KMS-11 (cell line): Measurements from ENCODE around the gene TRIM63.

Source experiments
- H2AFZ ChIP-seq: fragments of 200-600 bp; sonication (generic); 2 replicates; pipeline ENCODE4 v1.6.1; 2016; ENCODE audit warnings: antibody characterized with exemption, mixed run types, low read depth
- H3K27ac ChIP-seq: fragments of 200-600 bp; sonication (generic); 2 replicates; pipeline ENCODE4 v1.6.1; 2016; ENCODE audit warnings: mild to moderate bottlenecking, mixed run types
- H3K27me3 ChIP-seq: fragments of 200-600 bp; sonication (generic); 2 replicates; pipeline ENCODE4 v1.6.1; 2017; ENCODE audit warnings: mild to moderate bottlenecking, low read depth, mixed run types, moderate library complexity; ENCODE audit not compliant: insufficient read depth
- H3K36me3 ChIP-seq: fragments of 200-600 bp; sonication (generic); 2 replicates; pipeline ENCODE4 v1.6.1; 2017; ENCODE audit warnings: mild to moderate bottlenecking, mixed run types; ENCODE audit not compliant: insufficient read depth
- H3K4me1 ChIP-seq: fragments of 200-600 bp; sonication (generic); 2 replicates; pipeline ENCODE4 v1.6.1; 2016; ENCODE audit warnings: mild to moderate bottlenecking, low read depth, mixed run types; ENCODE audit not compliant: poor library complexity, severe bottlenecking
- H3K4me2 ChIP-seq: fragments of 200-600 bp; sonication (generic); 2 replicates; pipeline ENCODE4 v1.7.0; 2016; ENCODE audit warnings: mild to moderate bottlenecking, mixed run types
- H3K4me3 ChIP-seq: fragments of 200-600 bp; sonication (generic); IDR thresholded peaks from 2 replicates; pipeline ENCODE4 v1.6.1; 2017; ENCODE audit warnings: low read depth, low read length, mixed read lengths; ENCODE audit not compliant: insufficient read depth
- H3K79me2 ChIP-seq: fragments of 200-600 bp; sonication (generic); 2 replicates; pipeline ENCODE4 v1.6.1; 2016; ENCODE audit warnings: low read depth, mixed run types; ENCODE audit not compliant: insufficient read depth
- H3K9ac ChIP-seq: fragments of 200-600 bp; sonication (generic); 2 replicates; pipeline ENCODE4 v1.6.1; 2016; ENCODE audit warnings: mild to moderate bottlenecking, mixed run types
- H4K20me1 ChIP-seq: fragments of 200-600 bp; sonication (generic); 2 replicates; pipeline ENCODE4 v1.6.1; 2016; ENCODE audit warnings: mild to moderate bottlenecking, mixed run types; ENCODE audit not compliant: insufficient read depth
- CTCF ChIP-seq: fragments of 200-600 bp; sonication (generic); conservative IDR thresholded peaks from 2 replicates; pipeline ENCODE4 v1.6.1; 2017; ENCODE audit warnings: low read depth, mild to moderate bottlenecking, antibody characterized with exemption, low read length, moderate library complexity, mixed read lengths

TRIM63 gene

GRCh38 chr1:26023009-26023408, 44.4 kb downstream of the TRIM63 start:
- Histone ChIP-seq H3K27me3 (no peaks in the 10 kb centered on the region; the same call in 1 of the 2 replicates), H3K79me2 (no peaks in the 10 kb centered on the region), H3K36me3 (no peaks in the 10 kb centered on the region), H4K20me1 (no peaks in the 10 kb centered on the region), H2AFZ (no peak overlapping the region), H3K4me2 (no peak overlapping the region), H3K27ac (no peak overlapping the region), H3K4me1 (peaks cover 9% of the 10 kb centered on the region), H3K4me3 (no peak overlapping the region), H3K9ac (no peak overlapping the region)
- TF ChIP-seq CTCF, result no peak

- H3K9ac ChIP-seq, result no peak overlapping the region
- H3K27ac ChIP-seq, result no peak overlapping the region
- no peaks in the 10 kb centered on the region for H3K79me2 ChIP-seq
- H3K4me1 ChIP-seq, result peaks cover 9% of the 10 kb centered on the region
- H2AFZ ChIP-seq, result no peak overlapping the region
- no peak overlapping the region for H3K4me3 ChIP-seq
- no peaks in the 10 kb centered on the region; the same call in 1 of the 2 replicates for H3K27me3 ChIP-seq
- H4K20me1 ChIP-seq, result no peaks in the 10 kb centered on the region
- no peaks in the 10 kb centered on the region for H3K36me3 ChIP-seq
- H3K4me2 ChIP-seq, result no peak overlapping the region
- no peak for TF ChIP-seq CTCF
Observed at GRCh38 chr1:26022404-26022779, 45.0 kb downstream of the TRIM63 start.

GRCh38 chr1:26021647-26022403, 45.6 kb downstream of the TRIM63 start, which contains the start of gene EXTL1:
TSS of gene EXTL1 (plus strand) at chr1:26021775. CDS start at chr1:26022647, 872 bp downstream.
- no peak within 1 kb of the TSS for H3K9ac ChIP-seq
- no peak within 1 kb of the TSS for H3K4me3 ChIP-seq
- no peak for TF ChIP-seq CTCF
- H3K79me2 ChIP-seq, result no peaks in the 10 kb centered on the region
- H2AFZ ChIP-seq, result no peak within 1 kb of the TSS
- no peaks in the 10 kb centered on the region; the same call in 1 of the 2 replicates for H3K27me3 ChIP-seq
- H3K4me1 ChIP-seq, result peaks cover 9% of the 10 kb centered on the region
- H3K36me3 ChIP-seq, result no peaks in the 10 kb centered on the region
- no peak within 1 kb of the TSS for H3K27ac ChIP-seq
- H3K4me2 ChIP-seq, result no peak within 1 kb of the TSS
- no peaks in the 10 kb centered on the region for H4K20me1 ChIP-seq

- no peak overlapping the region for H2AFZ ChIP-seq
- no peaks in the 10 kb centered on the region for H4K20me1 ChIP-seq
- no peak overlapping the region for H3K9ac ChIP-seq
- no peaks in the 10 kb centered on the region for H3K79me2 ChIP-seq
- no peaks in the 10 kb centered on the region; the same call in 1 of the 2 replicates for H3K27me3 ChIP-seq
- H3K27ac ChIP-seq, result no peak overlapping the region
- H3K36me3 ChIP-seq, result no peaks in the 10 kb centered on the region
- no peak overlapping the region for H3K4me2 ChIP-seq
- H3K4me3 ChIP-seq, result no peak overlapping the region
- peaks cover 9% of the 10 kb centered on the region for H3K4me1 ChIP-seq
- TF ChIP-seq CTCF, result no peak
Observed at GRCh38 chr1:26020941-26021646, 46.3 kb downstream of the TRIM63 start.
